Measurements from ENCODE around the gene ZFAND3. TPM values are rescaled to one million over a fixed set of nuclear protein-coding genes. Genes with fewer than 3 reads are reported as not detected.

ZFAND3 gene
- total RNA-seq, 1 donor from 2014 or later = 131 TPM

DNA sequence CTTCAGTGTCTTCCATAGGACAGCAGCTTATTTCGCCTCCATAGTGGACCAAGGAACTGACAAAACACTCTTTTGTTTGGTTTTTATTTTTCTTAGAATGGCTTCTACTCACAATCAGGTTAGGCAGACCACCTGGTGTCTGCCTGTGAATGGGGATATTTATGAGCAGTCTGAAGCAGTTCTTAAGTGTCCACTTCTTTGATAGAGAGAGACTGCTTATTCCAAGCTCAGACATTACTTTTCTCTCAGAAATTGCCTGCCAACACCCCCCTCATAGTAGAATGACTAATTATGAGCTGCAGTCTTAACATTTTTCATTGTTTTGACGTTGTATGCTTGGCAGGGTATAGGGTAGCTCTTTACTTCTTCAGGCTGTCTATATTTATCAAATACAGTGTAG lies 174.7 kb downstream of the ZFAND3 start:
- Mint-ChIP-seq H3K27ac (ENCODE audit: unreplicated experiment) (peak overlapping the region; percentile 36), H3K36me3 (ENCODE audit: low read depth, unreplicated experiment) (no peaks in the 10 kb centered on the region)
- no peaks in the 10 kb centered on the region for H3K36me3 ChIP-seq (ENCODE audit: insufficient read depth, low read length)

DNA sequence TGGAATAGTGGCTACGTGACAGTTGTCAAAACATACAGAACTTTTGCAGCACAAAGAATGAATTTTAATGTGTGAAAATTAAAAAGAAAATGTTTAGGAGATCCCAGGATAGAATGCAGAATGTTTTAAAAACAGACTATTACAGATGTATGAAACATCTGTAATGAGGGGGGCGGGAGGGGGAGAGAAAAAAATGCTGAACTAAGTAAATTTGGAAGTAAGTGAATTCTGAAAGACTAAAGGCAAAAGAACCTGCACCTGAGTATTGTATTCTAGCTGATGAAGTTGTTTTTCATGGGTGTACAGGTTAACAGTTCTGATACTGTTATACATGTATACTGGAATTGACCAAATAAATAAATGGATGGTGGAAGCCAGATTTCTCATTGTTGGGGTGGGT lies 178.8 kb downstream of the ZFAND3 start:
- peaks cover 90% of the 10 kb centered on the region for H4K20me1 ChIP-seq (ENCODE audit: insufficient read depth, low read length)
- no peak overlapping the region for H2AFZ ChIP-seq (ENCODE audit: low read depth, low read length)
- Mint-ChIP-seq H3K27me3 (ENCODE audit: low read depth, unreplicated experiment) (no peaks in the 10 kb centered on the region), H3K36me3 (ENCODE audit: low read depth, unreplicated experiment) (no peaks in the 10 kb centered on the region), H3K9me3 (ENCODE audit: unreplicated experiment) (no peaks in the 10 kb centered on the region), H3K4me1 (ENCODE audit: low read depth, unreplicated experiment) (peaks cover 24% of the 10 kb centered on the region), H3K4me3 (ENCODE audit: unreplicated experiment) (no peak overlapping the region), H3K27ac (ENCODE audit: unreplicated experiment) (no peak overlapping the region)
- FAIRE-seq (no peak), DNase-seq (ENCODE audit: low read depth) (no peak)
- no peak overlapping the region for H3K9ac ChIP-seq (ENCODE audit: low read length)
- no peaks in the 10 kb centered on the region for H3K9me3 ChIP-seq (ENCODE audit: insufficient read depth, low read depth, low read length)
- peaks cover 10% of the 10 kb centered on the region for H3K4me1 ChIP-seq (ENCODE audit: insufficient read depth, low read length)
- H3K4me2 ChIP-seq (ENCODE audit: low read length) = no peak overlapping the region
- no peaks in the 10 kb centered on the region for H3K36me3 ChIP-seq (ENCODE audit: insufficient read depth, low read length)
- no peak for TF ChIP-seq EZH2 (IDR thresholded peaks at IDR 0.05; ENCODE audit: insufficient read depth, low read length)
- TF ChIP-seq, protein P1, sequence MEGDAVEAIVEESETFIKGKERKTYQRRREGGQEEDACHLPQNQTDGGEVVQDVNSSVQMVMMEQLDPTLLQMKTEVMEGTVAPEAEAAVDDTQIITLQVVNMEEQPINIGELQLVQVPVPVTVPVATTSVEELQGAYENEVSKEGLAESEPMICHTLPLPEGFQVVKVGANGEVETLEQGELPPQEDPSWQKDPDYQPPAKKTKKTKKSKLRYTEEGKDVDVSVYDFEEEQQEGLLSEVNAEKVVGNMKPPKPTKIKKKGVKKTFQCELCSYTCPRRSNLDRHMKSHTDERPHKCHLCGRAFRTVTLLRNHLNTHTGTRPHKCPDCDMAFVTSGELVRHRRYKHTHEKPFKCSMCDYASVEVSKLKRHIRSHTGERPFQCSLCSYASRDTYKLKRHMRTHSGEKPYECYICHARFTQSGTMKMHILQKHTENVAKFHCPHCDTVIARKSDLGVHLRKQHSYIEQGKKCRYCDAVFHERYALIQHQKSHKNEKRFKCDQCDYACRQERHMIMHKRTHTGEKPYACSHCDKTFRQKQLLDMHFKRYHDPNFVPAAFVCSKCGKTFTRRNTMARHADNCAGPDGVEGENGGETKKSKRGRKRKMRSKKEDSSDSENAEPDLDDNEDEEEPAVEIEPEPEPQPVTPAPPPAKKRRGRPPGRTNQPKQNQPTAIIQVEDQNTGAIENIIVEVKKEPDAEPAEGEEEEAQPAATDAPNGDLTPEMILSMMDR (IDR thresholded peaks at IDR 0.05; ENCODE audit: insufficient read depth, low read depth, low read length) = no peak
- H3K27me3 ChIP-seq (ENCODE audit: insufficient read depth, low read length) = no peaks in the 10 kb centered on the region
- no peak overlapping the region for H3K27ac ChIP-seq (ENCODE audit: low read depth, low read length)
- peaks cover 94% of the 10 kb centered on the region for H3K79me2 ChIP-seq (ENCODE audit: insufficient read depth, low read length)
- H3K4me3 ChIP-seq (ENCODE audit: insufficient read depth, low read depth, low read length) = no peak overlapping the region

More for the DNA sequence above, 174.7 kb downstream of the ZFAND3 start:
- Histone ChIP-seq H3K9me3 (ENCODE audit: insufficient read depth, low read depth, low read length) (no peaks in the 10 kb centered on the region), H2AFZ (ENCODE audit: low read depth, low read length) (no peak overlapping the region), H3K4me3 (ENCODE audit: insufficient read depth, low read depth, low read length) (no peak overlapping the region), H3K27me3 (ENCODE audit: insufficient read depth, low read length) (no peaks in the 10 kb centered on the region), H3K27ac (ENCODE audit: low read depth, low read length) (peak overlapping the region; percentile 7), H3K9ac (ENCODE audit: low read length) (no peak overlapping the region), H3K4me2 (ENCODE audit: low read length) (peak overlapping the region; percentile 32), H3K4me1 (ENCODE audit: insufficient read depth, low read length) (peaks cover 21% of the 10 kb centered on the region), H3K79me2 (ENCODE audit: insufficient read depth, low read length) (peaks cover 92% of the 10 kb centered on the region), H4K20me1 (ENCODE audit: insufficient read depth, low read length) (peaks cover 89% of the 10 kb centered on the region)
- no peak overlapping the region for H3K4me3 Mint-ChIP-seq (ENCODE audit: unreplicated experiment)
- H3K27me3 Mint-ChIP-seq (ENCODE audit: low read depth, unreplicated experiment) = no peaks in the 10 kb centered on the region
- no peaks in the 10 kb centered on the region for H3K9me3 Mint-ChIP-seq (ENCODE audit: unreplicated experiment)
- TF ChIP-seq, protein P1 (IDR thresholded peaks at IDR 0.05; ENCODE audit: insufficient read depth, low read depth, low read length) = no peak
- TF ChIP-seq EZH2 (IDR thresholded peaks at IDR 0.05; ENCODE audit: insufficient read depth, low read length) = no peak
- DNase-seq (ENCODE audit: low read depth) = peak; percentile 61
- no peak for FAIRE-seq
- H3K4me1 Mint-ChIP-seq (ENCODE audit: low read depth, unreplicated experiment) = peaks cover 51% of the 10 kb centered on the region

DNA sequence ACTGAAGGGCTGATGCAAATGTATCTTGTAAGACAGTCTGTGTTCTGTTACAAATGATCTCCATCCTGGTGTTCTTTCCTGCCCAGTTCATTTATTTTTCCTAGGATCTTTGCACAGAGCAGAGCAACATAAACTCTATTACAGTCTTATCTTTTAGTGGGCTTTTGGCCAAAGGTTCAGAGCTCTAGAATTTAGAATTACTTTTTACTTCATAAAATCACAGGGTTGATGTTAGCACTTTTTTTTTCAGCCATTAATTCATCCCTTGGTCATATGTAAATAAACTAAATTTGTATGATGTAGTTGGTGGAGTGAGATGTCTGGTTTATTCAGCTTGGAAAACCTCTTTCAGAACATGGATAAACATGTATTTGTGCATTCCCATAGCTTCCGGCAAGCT lies 181.9 kb downstream of the ZFAND3 start:
- Histone ChIP-seq H3K4me1 (ENCODE audit: insufficient read depth, low read length) (no peaks in the 10 kb centered on the region), H3K27me3 (ENCODE audit: insufficient read depth, low read length) (no peaks in the 10 kb centered on the region), H3K9ac (ENCODE audit: low read length) (no peak overlapping the region), H3K4me2 (ENCODE audit: low read length) (no peak overlapping the region), H3K79me2 (ENCODE audit: insufficient read depth, low read length) (peaks cover 97% of the 10 kb centered on the region), H3K36me3 (ENCODE audit: insufficient read depth, low read length) (no peaks in the 10 kb centered on the region), H3K4me3 (ENCODE audit: insufficient read depth, low read depth, low read length) (no peak overlapping the region), H3K27ac (ENCODE audit: low read depth, low read length) (no peak overlapping the region), H2AFZ (ENCODE audit: low read depth, low read length) (no peak overlapping the region), H4K20me1 (ENCODE audit: insufficient read depth, low read length) (peaks cover 95% of the 10 kb centered on the region), H3K9me3 (ENCODE audit: insufficient read depth, low read depth, low read length) (no peaks in the 10 kb centered on the region)
- H3K36me3 Mint-ChIP-seq (ENCODE audit: low read depth, unreplicated experiment) = no peaks in the 10 kb centered on the region
- TF ChIP-seq, protein P1 (IDR thresholded peaks at IDR 0.05; ENCODE audit: insufficient read depth, low read depth, low read length) = no peak
- TF ChIP-seq EZH2 (IDR thresholded peaks at IDR 0.05; ENCODE audit: insufficient read depth, low read length) = no peak
- DNase-seq (ENCODE audit: low read depth) (no peak), FAIRE-seq (no peak)
- H3K9me3 Mint-ChIP-seq (ENCODE audit: unreplicated experiment) = no peaks in the 10 kb centered on the region
- peaks cover 14% of the 10 kb centered on the region for H3K4me1 Mint-ChIP-seq (ENCODE audit: low read depth, unreplicated experiment)
- H3K27me3 Mint-ChIP-seq (ENCODE audit: low read depth, unreplicated experiment) = no peaks in the 10 kb centered on the region
- no peak overlapping the region for H3K27ac Mint-ChIP-seq (ENCODE audit: unreplicated experiment)
- no peak overlapping the region for H3K4me3 Mint-ChIP-seq (ENCODE audit: unreplicated experiment)

Measured in astrocyte (in vitro differentiated cells and primary cell).